Fibroblast of mammary gland (primary cell): ENCODE data around the gene MAGOHB.

Experiments used
- DNase-seq: peaks from one replicate; pipeline ENCODE4 v3.0.0-alpha.2; 2010; ENCODE audit warnings: low read depth
- H3K4me3 ChIP-seq: 2 replicates; pipeline ENCODE4 v1.5.1; 2011; ENCODE audit warnings: low read depth, mild to moderate bottlenecking, low read length, moderate library complexity; ENCODE audit not compliant: control insufficient read depth
- CTCF ChIP-seq: conservative IDR thresholded peaks from 2 replicates; pipeline ENCODE4 v1.5.1; 2011; ENCODE audit warnings: low read depth, low read length, inconsistent platforms; ENCODE audit not compliant: control insufficient read depth, insufficient read depth

The MAGOHB gene

GRCh38 chr12:10638728-10639127, 25.3 kb upstream of the MAGOHB start:
- no peak overlapping the region for H3K4me3 ChIP-seq
- no peak for TF ChIP-seq CTCF

GRCh38 chr12:10636611-10637010, 23.2 kb upstream of the MAGOHB start:
- no peak overlapping the region for H3K4me3 ChIP-seq
- no peak for DNase-seq
- TF ChIP-seq CTCF = no peak

More at GRCh38 chr12:10638728-10639127, 25.3 kb upstream of the MAGOHB start:
- DNase-seq = no peak

- DNase-seq = no peak
- no peak for TF ChIP-seq CTCF
- no peak overlapping the region for H3K4me3 ChIP-seq
Measured at GRCh38 chr12:10636124-10636523, 22.7 kb upstream of the MAGOHB start.

DNA sequence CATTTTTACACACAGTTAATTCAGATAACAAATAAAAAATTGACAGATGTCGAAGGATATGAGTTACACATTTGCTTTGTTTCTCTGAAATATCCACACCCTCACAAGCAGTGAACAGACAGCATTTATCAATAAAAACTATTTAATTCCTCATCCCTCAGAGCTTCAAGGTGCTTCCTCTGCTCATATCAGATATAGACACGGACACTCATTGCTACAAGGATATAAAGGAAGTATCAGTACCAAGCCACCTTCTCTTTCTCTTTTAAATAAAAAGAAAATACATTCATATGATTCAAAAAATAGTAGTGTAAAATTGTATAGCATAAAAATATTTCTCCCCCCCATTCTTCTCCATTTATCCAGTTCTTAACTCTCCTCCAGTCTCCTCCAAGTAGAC, 21.9 kb upstream of the MAGOHB start:
- DNase-seq = no peak
- TF ChIP-seq CTCF = no peak
- no peak overlapping the region for H3K4me3 ChIP-seq

- DNase-seq = peak; percentile 25
- H3K4me3 ChIP-seq = no peak overlapping the region
- no peak for TF ChIP-seq CTCF
Measured at GRCh38 chr12:10634427-10634826, 21.0 kb upstream of the MAGOHB start.

- DNase-seq = no peak
- TF ChIP-seq CTCF = no peak
- H3K4me3 ChIP-seq = no peak overlapping the region
Measured at GRCh38 chr12:10633541-10633940, 20.1 kb upstream of the MAGOHB start.

GRCh38 chr12:10632226-10632625, 18.8 kb upstream of the MAGOHB start:
- no peak overlapping the region for H3K4me3 ChIP-seq
- TF ChIP-seq CTCF = no peak
- DNase-seq = no peak
